NB4 (cell line): Measurements from ENCODE around the gene SMCR8.

ENCODE experiments used
- DNase-seq: peaks from one replicate; pipeline ENCODE4 v3.0.0; 2010; ENCODE audit warnings: low read depth
- H3K4me3 ChIP-seq: one replicate; pipeline ENCODE4 v1.5.1; 2011; ENCODE audit warnings: mild to moderate bottlenecking, low read depth, low read length, moderate library complexity
- CTCF ChIP-seq: IDR thresholded peaks from one replicate; pipeline ENCODE4 v1.5.1; 2012; ENCODE audit warnings: low read depth, low read length
- MAX ChIP-seq: IDR thresholded peaks from 2 replicates; pipeline ENCODE4 v1.6.1; 2011; ENCODE audit warnings: low read depth, low read length
- MYC ChIP-seq: IDR thresholded peaks from 2 replicates; pipeline ENCODE4 v1.6.1; 2011; ENCODE audit warnings: low read depth, low read length
- POLR2A ChIP-seq: IDR thresholded peaks from 2 replicates; pipeline ENCODE4 v1.6.1; 2011; ENCODE audit warnings: mild to moderate bottlenecking; ENCODE audit not compliant: insufficient read length; ENCODE audit errors: extremely low read depth

SMCR8 gene

DNA sequence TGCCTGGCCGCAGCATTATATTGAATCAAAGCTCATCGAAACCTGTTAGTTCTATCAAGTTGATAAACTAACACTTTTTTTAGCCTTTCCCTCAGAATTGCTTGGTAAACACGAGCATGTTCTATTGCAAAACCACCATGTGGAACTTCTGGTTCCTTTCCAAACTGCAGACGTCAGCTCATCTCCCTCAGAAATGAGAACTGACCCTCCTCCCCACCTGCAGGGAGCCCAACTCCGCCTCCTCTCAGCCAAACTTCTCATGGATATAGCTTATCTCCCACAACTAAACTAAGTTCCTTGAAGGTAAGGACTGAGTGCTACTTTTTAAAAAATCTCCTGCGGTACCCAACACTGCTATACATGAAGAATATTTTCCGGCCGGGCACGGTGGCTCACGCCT is 41.5 kb downstream of the SMCR8 start:
- peak; percentile 32 for DNase-seq
- no peak overlapping the region for H3K4me3 ChIP-seq
- TF ChIP-seq POLR2A (no peak), MAX (no peak), MYC (no peak), CTCF (no peak)

DNA sequence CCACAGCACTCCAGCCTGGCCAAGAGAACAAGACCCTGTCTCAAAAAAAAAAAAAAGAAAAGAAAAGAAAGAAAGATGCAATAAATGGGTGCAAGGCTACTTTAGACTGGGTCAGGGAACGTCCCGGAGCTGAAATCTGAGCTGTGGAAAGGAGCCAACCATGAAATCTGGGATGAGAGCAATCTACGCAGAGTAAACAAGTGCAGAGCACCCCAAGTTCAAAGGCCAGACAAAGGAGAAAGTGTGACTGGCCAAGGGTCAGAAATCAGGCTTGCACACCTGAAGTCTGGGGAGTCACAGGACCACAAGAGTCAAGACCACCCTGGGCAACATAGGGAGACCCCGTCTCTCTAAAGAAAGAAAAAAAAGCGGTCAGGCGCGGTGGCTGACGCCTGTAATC is 45.4 kb downstream of the SMCR8 start:
- H3K4me3 ChIP-seq, result no peak overlapping the region
- DNase-seq, result no peak
- TF ChIP-seq MAX, result no peak
- TF ChIP-seq MYC, result no peak
- TF ChIP-seq POLR2A, result no peak
- TF ChIP-seq CTCF, result no peak

DNA sequence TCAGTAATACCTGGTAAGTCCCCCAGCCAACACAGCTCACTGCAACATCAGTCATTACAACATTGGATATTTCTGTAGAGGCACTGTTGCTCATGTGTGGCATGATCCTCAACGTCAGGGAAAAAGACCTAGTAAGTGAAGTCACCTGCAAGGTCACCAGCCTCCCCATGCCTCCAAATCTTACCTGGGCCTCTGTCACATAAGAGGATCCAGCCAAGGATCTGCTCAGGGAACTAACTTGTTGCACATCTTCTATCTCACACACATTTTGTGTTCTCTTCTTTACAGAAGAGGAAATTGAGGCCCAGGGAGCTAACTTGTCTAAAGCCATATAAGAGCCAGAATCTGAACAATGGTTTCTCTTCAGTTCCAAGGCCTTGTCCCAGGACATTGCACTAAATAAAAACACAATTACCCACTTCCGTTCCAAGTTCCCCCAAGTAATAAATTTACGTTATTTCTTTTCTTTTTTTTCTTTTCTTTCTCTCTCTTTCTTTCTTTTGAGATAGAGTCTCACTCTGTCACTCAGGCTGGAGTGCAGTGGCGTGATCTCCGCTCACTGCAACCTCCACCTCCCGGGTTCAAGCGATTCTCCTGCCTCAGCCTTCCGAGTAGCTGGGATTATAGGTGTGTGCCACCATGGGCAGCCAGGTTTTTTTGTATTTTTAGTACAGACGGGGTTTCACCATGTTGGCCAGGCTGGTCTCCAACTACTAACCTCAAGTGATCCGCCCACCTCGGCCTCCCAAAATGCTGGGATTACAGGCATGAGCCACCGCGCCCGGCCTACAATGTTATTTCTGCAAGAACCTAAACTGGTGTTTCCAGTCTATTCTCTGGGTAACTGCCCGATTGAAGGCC is 47.0 kb downstream of the SMCR8 start:
- DNase-seq, result no peak
- TF ChIP-seq POLR2A (no peak), MAX (no peak), CTCF (no peak), MYC (no peak)
- H3K4me3 ChIP-seq, result peak overlapping the region; percentile 91

GRCh38 chr17:18362698-18363100 is 47.6 kb downstream of the SMCR8 start:
- H3K4me3 ChIP-seq, result peak overlapping the region; percentile 91
- no peak for TF ChIP-seq MYC
- no peak for TF ChIP-seq MAX
- TF ChIP-seq CTCF, result peak; percentile 8
- no peak for TF ChIP-seq POLR2A
- peak; percentile 51 for DNase-seq

DNA sequence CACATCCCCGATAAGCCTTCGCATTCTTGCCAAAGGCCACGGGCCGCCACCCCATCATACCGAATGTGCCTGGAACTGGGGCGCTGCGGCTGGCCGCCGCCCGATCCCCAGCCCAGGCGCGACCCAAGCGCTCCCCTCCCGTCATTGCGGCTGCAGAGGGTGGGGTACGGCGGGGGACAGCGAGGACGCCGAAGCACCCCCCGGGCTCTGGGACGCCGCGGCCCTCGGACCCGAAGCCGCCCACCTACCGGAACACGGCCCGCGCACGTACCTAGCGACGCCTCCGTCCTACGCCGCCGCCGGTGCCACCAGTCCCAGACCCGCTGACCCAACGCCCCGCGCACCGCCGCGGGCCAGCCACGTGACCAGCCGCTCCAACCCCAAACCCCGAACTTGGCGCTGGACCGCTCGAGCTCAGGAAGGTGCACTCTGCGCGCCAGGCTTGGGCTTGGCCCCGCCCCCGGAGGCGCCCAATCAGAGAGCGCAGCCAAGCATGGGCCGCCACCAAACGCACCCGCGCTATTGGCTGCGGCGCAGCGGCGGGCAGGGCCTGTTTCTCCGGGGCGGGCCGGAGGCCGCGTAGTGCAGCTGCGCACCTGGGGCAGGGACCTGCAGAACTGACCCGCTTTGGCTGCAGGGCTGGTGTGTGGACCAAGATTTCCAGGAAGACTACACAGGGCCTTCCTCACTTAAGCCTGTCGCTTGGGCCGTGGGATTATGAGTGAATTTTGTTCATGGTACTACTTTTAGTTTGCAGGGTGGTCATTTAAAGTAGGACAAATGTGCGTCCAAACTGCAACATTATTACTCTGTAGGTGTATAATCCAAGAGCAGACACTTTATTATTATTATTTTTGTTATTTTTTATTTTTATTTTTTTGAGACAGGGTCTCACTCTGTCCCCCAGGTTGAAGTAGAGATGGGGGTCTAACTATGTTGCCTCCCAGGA is 48.3 kb downstream of the SMCR8 start, which contains the start of gene SHMT1:
SHMT1 (minus strand) TSS at position 450 of the 949 bp plus-strand sequence. CDS start 7,569 bp downstream, outside the sequence.
- DNase-seq, result peak; percentile 97
- peak within 1 kb of the TSS; percentile 91 for H3K4me3 ChIP-seq
- TF ChIP-seq MAX (peak; percentile 93), CTCF (no peak), POLR2A (peak; percentile 85), MYC (peak; percentile 84)
